H1 (cell line): ENCODE data around the gene HECTD3. TPM values are rescaled to one million over a fixed set of nuclear protein-coding genes. Genes with fewer than 3 reads are reported as not detected.

ENCODE experiments used
- CBX8 ChIP-seq: fragments of 300-800, 300-1000 bp; sonication (generic); IDR thresholded peaks from 2 replicates; pipeline ENCODE4 v1.7.1; 2016; ENCODE audit warnings: low read depth, low read length, borderline replicate concordance
- CTBP2 ChIP-seq: IDR thresholded peaks from 2 replicates; pipeline ENCODE4 v1.7.0; 2011; ENCODE audit warnings: borderline replicate concordance, mild to moderate bottlenecking, moderate library complexity, mixed read lengths, low read length; ENCODE audit not compliant: insufficient read depth, insufficient read length
- GTF2F1 ChIP-seq: IDR thresholded peaks from 2 replicates; pipeline ENCODE4 v1.6.1; 2012; ENCODE audit warnings: low read depth, low read length, improper control_type of control experiment, borderline replicate concordance
- SRF ChIP-seq: IDR thresholded peaks from 2 replicates; pipeline ENCODE4 v1.6.1; 2011; ENCODE audit warnings: mild to moderate bottlenecking, low read depth, low read length, moderate library complexity
- YY1 ChIP-seq: IDR thresholded peaks from 2 replicates; pipeline ENCODE4 v1.6.1; 2011; ENCODE audit warnings: low read depth, mild to moderate bottlenecking, low read length
- polyA plus RNA-seq, 7 experiments: library from polyadenylated mRNA; depleted of rRNA in 3 of 7; stranded (reverse) in 5 of 7; unstranded in 2 of 7; fragments of >200 nt in 5 of 7; fragments of 200-250 nt in 2 of 7; gene quantifications; 1 replicate in 5 of 7; 2 replicates in 1 of 7; 4 replicates in 1 of 7; pipeline versions ENCODE4 v1.2.1 to v1.2.3, GENCODE V29; 2011 to 2013; ENCODE audit warnings: missing spikeins in 2 of 7, mixed read lengths in 2 of 7
- total RNA-seq: library from RNA; stranded (reverse); fragmentation: NEBNext Ultra II Directional; extraction: Animal tissue kit (Norgen Biotek cat#: 25700); gene quantifications from 2 replicates; pipeline ENCODE4 v1.2.1, GENCODE V29; 2021
- TF ChIP-seq, protein P1 (sequence below): IDR thresholded peaks from 2 replicates; pipeline ENCODE4 v1.6.1; 2012; ENCODE audit warnings: inconsistent platforms

Gene HECTD3
- total and polyA plus RNA-seq, 2 of the 8 experiments (the other 6 are each of a cell fraction or from before 2014, with no cell fraction given): 32.9 to 52.7 TPM

DNA sequence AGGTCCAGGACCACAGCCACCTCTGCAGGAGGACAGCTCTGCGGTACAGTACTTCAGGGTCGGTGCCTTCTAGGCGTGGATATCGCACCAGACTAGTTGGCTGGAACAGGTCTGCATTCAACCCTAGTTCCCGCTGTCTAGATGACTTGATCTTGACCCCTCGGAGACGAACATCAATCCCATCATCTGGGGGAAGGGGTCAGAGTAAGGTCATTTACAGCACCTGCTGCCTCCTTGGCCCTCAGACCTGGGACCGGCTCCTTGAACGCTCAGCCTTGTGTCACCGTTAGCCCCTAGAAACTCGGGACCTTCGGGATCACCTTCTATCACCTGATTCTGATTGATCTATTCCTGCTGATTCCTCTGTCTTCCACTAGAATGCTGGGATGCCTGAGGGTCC lies 2.6 kb downstream of the HECTD3 start (continued):
- TF ChIP-seq GTF2F1 (no peak), YY1 (no peak), SRF (no peak), CTBP2 (no peak), CBX8 (no peak)
- TF ChIP-seq, protein P1, sequence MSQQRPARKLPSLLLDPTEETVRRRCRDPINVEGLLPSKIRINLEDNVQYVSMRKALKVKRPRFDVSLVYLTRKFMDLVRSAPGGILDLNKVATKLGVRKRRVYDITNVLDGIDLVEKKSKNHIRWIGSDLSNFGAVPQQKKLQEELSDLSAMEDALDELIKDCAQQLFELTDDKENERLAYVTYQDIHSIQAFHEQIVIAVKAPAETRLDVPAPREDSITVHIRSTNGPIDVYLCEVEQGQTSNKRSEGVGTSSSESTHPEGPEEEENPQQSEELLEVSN: no peak
